HG03575 (cell line): ENCODE results near the gene C16orf74.

Experiments
- ATAC-seq: cut with Tn5 transposase; IDR thresholded peaks from one replicate; pipeline ENCODE4 v1.9.1; 2021; ENCODE audit not compliant: unreplicated experiment, insufficient number of reproducible peaks, low FRiP score; ENCODE audit errors: extremely low read depth

Gene C16orf74

GRCh38 chr16:85778873-85779272, 28.0 kb upstream of the C16orf74 start:
- no peak for ATAC-seq

DNA sequence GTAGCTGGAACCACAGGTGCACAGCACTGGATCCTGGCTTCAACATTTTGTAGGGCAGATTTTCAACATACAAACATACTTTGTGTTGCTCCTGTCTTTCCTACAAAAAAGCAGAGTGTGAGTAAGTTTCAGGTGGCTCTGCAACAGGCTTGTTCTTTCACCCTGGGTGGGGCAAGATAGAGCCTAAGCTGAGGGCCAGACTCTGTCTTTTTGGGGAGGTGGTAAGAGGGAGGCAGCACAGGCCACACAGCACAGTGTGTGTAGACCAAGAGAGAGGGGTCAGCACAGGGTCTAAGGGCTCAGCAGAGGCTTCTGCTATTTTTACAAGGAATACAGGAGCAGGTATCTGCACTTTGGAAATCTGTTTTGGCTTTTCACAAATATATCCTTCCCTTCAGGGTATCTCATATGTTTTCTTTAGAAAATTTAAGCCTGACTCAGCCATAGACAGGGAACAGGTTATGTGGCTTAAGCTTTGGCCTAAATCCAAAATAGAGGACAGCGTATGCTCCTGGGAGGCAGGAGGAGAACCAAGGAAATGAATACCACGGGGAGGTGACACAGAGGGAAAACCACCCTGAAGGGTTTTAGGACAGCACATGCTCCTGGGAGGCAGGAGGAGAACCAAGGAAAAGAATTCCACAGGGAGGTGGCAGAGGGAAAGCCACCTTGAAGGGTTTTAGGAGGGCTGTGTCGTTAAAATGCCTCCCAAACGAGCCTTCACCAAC, 26.9 kb upstream of the C16orf74 start:
- ATAC-seq = no peak

- no peak for ATAC-seq
Observed at GRCh38 chr16:85774811-85775210, 23.9 kb upstream of the C16orf74 start.

GRCh38 chr16:85774136-85774535, 23.2 kb upstream of the C16orf74 start:
- no peak for ATAC-seq

- no peak for ATAC-seq
Observed at GRCh38 chr16:85773044-85773443, 22.1 kb upstream of the C16orf74 start.

- ATAC-seq = no peak
Observed at GRCh38 chr16:85770741-85771140, 19.8 kb upstream of the C16orf74 start.

GRCh38 chr16:85768199-85768598, 17.3 kb upstream of the C16orf74 start:
- no peak for ATAC-seq

- ATAC-seq = no peak
Observed at GRCh38 chr16:85767531-85767930, 16.6 kb upstream of the C16orf74 start.

DNA sequence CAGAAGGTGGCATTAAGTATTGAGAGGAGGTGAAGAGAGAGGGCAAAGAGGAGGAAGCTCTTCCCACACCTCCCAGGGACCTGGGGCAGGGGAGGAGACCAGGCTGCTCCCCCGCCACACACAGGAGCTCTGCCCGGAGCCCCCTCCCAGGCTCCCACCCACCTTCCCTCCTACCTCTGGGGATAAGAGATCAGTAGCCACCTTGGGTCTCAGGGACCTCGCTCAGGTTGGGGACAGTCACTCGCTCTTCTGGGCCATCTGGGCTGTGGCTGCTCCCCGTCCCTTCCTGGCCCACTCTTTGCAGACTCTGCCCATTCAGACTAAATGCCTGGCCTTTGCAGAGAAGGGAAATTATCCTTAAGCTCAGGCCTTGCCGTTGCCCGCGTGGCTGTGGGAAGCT, 14.9 kb upstream of the C16orf74 start:
- ATAC-seq = no peak

DNA sequence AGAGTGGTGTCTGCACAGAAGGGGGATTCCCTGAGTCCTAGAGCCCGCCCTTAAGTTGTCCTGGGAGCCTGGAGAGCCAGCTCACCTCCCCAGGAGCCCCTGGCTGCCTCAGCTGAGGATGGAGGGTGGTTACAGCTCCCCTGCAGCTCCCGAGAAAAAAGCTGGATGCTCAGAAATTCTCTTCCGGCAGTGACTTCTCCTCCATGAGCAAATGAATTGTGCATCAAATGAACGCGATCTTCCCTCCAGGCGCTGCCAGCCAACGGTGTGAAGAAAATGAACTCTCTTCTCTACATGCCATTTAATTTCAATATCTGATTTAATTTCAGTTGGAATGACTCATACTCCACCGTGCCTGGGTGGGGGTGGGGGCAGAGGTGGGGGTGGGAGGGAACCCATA, 14.3 kb upstream of the C16orf74 start:
- ATAC-seq = no peak

- no peak for ATAC-seq
Observed at GRCh38 chr16:85763616-85764015, 12.7 kb upstream of the C16orf74 start.

DNA sequence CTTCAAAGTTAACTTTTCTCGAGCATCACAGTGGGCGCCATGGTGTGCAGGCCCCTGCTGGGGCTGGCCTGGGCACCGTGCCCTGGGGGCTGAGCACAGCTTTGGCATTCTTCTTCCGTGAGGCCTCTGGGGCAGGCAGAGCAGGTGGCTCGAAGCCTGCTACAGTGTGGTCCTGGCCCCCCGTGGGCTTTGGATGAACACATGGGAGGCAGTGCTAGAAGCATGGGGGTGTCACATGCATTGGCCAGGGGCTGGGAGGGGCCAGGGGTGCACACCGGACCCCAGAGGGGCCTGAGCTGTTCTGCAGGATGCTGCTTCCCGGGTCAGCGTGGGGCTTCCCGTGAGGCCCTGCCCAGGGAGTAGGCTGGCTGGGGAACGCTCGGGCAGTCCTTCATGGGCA, 12.1 kb upstream of the C16orf74 start:
- no peak for ATAC-seq

GRCh38 chr16:85761861-85762260, 11.0 kb upstream of the C16orf74 start:
- ATAC-seq = no peak

DNA sequence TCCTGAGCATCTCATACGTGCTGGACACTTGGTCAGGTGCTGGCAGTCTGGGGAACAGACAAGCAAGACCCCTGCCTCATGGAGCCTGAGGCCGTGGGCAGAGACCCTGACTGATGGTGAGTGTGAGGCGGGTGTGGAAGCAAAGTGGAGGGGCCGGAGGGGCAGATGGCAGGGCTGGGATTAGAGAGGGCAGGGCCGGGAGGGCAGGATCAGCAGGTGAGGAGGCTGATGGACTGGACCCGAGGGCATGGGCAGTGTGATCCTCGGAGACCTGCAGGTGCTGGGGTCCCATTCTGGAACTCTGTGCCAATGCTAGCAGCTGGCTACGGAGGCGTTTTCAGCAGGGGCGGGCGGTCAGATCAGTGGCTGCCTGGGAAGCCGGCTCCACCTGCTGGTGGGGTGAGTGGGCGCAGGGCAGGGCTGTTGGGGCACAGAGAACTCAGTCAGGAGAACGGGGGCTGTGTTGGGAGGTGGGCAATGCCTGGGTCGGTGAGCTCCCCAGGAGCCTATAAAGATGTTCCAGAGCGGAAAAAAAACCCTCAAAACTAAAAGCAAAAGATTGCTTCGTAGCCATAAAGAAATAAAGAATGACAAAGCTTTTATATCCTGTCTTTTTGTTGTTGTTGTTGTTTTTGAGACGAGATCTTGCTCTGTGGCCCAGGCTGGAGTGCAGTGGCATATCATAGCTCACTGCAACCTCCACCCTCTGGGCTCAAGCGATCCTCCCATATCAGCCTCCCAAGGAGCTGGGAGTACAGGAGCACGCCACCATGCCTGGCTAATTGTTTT, 8.9 kb upstream of the C16orf74 start:
- no peak for ATAC-seq

GRCh38 chr16:85759136-85759535, 8.2 kb upstream of the C16orf74 start:
- ATAC-seq = no peak

GRCh38 chr16:85757341-85757822, 6.5 kb upstream of the C16orf74 start:
- no peak for ATAC-seq

DNA sequence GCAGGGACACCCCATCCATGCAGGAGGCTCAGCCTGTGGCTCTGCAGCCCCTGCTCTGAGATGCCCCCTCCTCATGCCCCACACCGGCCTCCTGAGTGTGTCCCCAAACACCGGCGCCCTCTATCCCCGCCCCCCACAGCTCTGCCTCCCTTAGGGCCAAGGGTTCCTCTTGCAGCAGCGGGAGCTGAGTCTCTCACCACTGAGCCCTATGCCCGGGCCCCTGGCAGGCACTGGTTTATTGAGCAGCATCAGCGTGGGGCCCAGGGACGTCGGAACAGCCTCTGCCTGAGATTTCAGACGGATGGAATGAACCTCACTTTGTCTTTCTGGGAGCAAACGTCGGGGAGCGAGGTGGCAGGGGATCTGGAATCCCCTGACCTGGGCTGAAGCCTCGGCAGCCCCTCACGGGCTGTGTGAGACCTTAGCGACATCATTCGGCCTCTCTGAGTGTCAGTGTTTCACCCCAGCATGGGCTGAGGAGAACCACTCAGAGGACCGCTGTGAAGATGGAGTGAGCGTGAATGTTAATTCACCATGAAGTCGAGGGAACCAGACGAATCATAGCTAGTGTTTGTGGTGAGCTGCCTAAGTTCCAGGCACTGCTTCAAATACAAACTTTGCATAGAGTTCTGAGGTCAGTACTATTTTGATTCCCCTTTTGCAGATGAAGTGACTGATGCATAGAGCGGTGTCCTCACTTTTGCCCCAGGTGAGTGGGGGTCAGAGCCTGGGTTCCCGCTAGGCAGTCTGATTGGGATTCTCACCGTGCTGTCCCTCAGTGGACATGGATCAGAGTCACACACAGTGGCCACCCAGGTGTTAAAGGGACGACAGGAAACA, 5.3 kb upstream of the C16orf74 start:
- no peak for ATAC-seq

DNA sequence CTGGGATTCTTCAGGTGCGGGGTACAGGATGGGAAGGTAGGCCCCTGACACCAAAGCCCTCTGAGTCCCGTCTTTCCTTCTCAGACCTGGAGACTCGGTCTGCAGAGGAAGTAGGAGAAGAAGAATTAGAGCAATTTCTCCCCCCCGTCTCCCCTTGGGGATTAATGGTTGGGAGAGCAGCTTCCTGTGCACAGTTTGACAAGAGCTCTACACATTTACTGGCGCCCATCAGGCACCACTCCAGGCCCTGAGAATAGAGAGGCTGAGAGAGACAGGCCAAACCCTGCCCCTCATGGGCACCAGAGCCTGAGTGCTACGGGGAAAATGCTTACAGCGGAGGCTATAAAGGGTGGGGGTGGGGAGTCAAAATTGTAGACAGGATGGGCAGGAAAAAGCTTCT, 3.5 kb upstream of the C16orf74 start:
- ATAC-seq = no peak

DNA sequence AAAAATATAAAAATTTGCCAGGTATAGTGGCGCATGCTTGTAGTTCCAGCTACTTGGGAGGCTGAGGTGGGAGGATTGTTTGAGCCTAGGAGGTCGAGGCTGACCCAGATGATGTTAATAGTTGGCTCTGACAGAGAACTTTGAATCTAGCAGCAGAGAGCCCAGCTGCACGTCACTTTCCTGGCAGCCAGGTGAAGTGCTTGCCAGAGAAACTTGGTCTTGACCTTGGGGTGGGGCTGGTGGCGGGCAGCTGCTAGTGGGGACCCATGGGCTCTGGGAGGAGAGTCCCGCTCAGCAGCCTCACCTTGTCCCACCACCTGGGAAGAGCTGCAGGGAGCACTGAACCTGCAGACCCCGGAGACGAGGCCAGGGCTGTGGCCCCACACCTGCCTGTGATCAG, 3.1 kb upstream of the C16orf74 start:
- no peak for ATAC-seq

GRCh38 chr16:85753559-85753958, 2.7 kb upstream of the C16orf74 start:
- no peak for ATAC-seq
